Esophagus squamous epithelium (tissue), 5 donors: ENCODE results near the gene ADRA2A. TPM values are rescaled to one million over a fixed set of nuclear protein-coding genes. Genes with fewer than 3 reads are reported as not detected.

Experiments
- DNase-seq: peaks from one replicate; lab custom pipeline; 2025; lab: John Stamatoyannopoulos, UW
- H3K27ac ChIP-seq, 4 donors: fragments of 200-600 bp; sonication (generic); one replicate each; pipeline ENCODE4 v1.5.1; 2016 to 2019; ENCODE audit warnings: mild to moderate bottlenecking in 1 of 4
- H3K27me3 ChIP-seq, 4 donors: fragments of 200-600 bp; sonication (generic); 1 replicate in 3 of 4; 2 replicates in 1 of 4; pipeline versions ENCODE4 v1.5.1 to v1.6.0; 2017 to 2021; ENCODE audit warnings: antibody characterized with exemption in 1 of 4
- H3K36me3 ChIP-seq, 3 donors: fragments of 200-600 bp; sonication (generic); one replicate each; pipeline ENCODE4 v1.5.1; 2016 to 2019
- H3K4me1 ChIP-seq, 3 donors: fragments of 200-600 bp; sonication (generic); one replicate each; pipeline ENCODE4 v1.5.1; 2017 to 2019
- H3K4me3 ChIP-seq, 4 donors: fragments of 200-600 bp; sonication (generic); 1 replicate in 3 of 4; 2 replicates in 1 of 4; pipeline ENCODE4 v1.5.1; 2016 to 2019; ENCODE audit warnings: mild to moderate bottlenecking in 2 of 4, moderate library complexity in 1 of 4
- H3K9me3 ChIP-seq, 3 donors: fragments of 200-600 bp; sonication (generic); one replicate each; pipeline ENCODE4 v1.5.1; 2016 to 2019
- POLR2A ChIP-seq, 4 donors: fragments of 450-650 bp; IDR thresholded peaks; one replicate each; pipeline ENCODE4 v1.6.1; 2017; ENCODE audit warnings: antibody characterized with exemption in 4 of 4, mild to moderate bottlenecking in 4 of 4, moderate library complexity in 3 of 4
- WGBS, 2 donors: methylation state at CpG; one replicate each; pipeline ENCODE4 v1.1.5; 2018; 5-methylcytosine and 5-hydroxymethylcytosine counted together
- intact Hi-C: fragments of 100-400 bp; cut with DNase I; formaldehyde crosslinking; loops from one replicate; pipeline ENCODE4 v1.15.0; 2022
- total RNA-seq, 4 donors: library from RNA; depleted of rRNA; stranded (reverse); fragments of >200 nt; gene quantifications; one replicate each; pipeline ENCODE4 v1.1.0, GENCODE V29; 2016
- TF ChIP-seq, protein P1 (sequence below), 6 experiments: fragments of 450-650 bp in 4 of 6; fragments of 200-600 bp in 2 of 6; sonication (generic) in 2 of 6; IDR thresholded peaks; one replicate each; pipeline ENCODE4 v1.5.1; 2016 to 2019; ENCODE audit warnings: antibody characterized with exemption in 6 of 6, mild to moderate bottlenecking in 4 of 6, moderate library complexity in 4 of 6
- donor health status: DM: yes; HTN: yes; CAD: no.

The ADRA2A gene
- total RNA-seq, 4 donors from 2014 or later = 0.38 to 1.1 (median 0.40) TPM; not detected in 1

DNA sequence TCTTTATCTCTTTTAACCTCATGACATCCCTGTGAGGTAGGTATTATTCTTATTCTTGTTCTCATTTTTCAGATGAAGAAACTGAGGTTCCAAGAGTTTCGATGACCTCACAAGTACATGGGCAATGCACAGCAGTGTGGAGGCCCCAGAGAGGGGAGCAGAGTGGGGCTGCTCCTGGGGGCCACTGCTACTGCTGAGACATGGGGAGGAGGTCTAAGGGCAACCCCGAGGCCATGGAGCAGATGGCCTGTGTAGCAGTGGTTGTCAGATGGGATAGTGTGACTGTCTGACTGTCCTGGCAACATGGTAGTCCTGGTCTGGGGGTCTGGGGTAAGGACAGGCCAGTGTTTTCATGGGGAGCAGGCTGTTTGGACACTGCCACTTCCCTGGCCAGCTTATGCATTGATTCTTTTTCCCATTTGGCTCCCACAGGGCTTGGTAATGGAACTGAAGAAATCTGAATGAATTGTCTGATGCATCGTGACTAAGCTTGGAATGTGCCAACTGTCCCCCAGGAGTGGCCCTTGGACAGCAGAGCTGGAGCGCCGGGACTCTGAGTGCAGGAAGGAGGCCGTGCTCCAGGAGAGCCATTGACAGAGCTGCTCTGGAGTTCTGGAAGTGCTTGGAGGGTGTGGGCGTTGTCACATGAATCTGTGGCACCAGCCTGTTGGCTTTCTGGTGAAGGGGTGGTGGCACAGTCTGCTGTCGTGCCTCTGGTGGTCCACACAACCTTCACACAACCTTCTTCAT lies 40.9 kb downstream of the ADRA2A start:
- no peaks in the 10 kb centered on the region for H3K9me3 ChIP-seq
- TF ChIP-seq, protein P1, sequence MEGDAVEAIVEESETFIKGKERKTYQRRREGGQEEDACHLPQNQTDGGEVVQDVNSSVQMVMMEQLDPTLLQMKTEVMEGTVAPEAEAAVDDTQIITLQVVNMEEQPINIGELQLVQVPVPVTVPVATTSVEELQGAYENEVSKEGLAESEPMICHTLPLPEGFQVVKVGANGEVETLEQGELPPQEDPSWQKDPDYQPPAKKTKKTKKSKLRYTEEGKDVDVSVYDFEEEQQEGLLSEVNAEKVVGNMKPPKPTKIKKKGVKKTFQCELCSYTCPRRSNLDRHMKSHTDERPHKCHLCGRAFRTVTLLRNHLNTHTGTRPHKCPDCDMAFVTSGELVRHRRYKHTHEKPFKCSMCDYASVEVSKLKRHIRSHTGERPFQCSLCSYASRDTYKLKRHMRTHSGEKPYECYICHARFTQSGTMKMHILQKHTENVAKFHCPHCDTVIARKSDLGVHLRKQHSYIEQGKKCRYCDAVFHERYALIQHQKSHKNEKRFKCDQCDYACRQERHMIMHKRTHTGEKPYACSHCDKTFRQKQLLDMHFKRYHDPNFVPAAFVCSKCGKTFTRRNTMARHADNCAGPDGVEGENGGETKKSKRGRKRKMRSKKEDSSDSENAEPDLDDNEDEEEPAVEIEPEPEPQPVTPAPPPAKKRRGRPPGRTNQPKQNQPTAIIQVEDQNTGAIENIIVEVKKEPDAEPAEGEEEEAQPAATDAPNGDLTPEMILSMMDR (IDR thresholded peaks at IDR 0.05) = no peak
- no peak for TF ChIP-seq POLR2A (IDR thresholded peaks at IDR 0.05)
- intact Hi-C loops = no loop called here
- H3K36me3 ChIP-seq = no peaks in the 10 kb centered on the region
- no peak for DNase-seq
- no peaks in the 10 kb centered on the region for H3K4me1 ChIP-seq
- no peak overlapping the region for H3K27ac ChIP-seq
- H3K27me3 ChIP-seq = no peaks in the 10 kb centered on the region
- no peak overlapping the region for H3K4me3 ChIP-seq
- WGBS, 2 donors = 78 to 80% methylated on average over 4 to 5 of the region's 8 CpGs

DNA sequence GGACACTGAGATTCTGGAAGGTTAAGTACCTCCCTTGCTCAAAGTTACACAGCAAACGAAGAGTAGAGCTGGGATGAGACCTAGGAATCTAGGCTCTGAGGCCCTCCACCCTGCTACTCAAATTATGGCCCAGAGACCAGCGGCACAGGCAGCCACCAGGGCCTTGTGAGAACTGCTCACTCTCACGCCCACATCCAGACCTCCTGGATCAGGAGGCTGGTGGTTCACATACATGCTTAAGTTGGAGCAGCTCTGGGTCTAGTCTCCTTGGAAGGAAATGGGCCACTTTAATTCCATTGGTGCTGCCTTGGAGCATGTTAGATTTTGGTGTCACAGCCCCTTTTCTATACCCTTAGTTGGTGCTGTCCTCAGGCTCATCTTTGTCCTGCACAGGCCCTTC lies 41.9 kb downstream of the ADRA2A start:
- Histone ChIP-seq H3K36me3 (no peaks in the 10 kb centered on the region), H3K27me3 (no peaks in the 10 kb centered on the region), H3K9me3 (no peaks in the 10 kb centered on the region), H3K4me1 (no peaks in the 10 kb centered on the region), H3K4me3 (no peak overlapping the region), H3K27ac (no peak overlapping the region)
- intact Hi-C loops = no loop called here
- WGBS, 2 donors = 44 to 73% methylated on average over 2 to 3 of the region's 3 CpGs
- no peak for TF ChIP-seq POLR2A (IDR thresholded peaks at IDR 0.05)
- TF ChIP-seq, protein P1 (IDR thresholded peaks at IDR 0.05) = no peak
- DNase-seq = no peak

DNA sequence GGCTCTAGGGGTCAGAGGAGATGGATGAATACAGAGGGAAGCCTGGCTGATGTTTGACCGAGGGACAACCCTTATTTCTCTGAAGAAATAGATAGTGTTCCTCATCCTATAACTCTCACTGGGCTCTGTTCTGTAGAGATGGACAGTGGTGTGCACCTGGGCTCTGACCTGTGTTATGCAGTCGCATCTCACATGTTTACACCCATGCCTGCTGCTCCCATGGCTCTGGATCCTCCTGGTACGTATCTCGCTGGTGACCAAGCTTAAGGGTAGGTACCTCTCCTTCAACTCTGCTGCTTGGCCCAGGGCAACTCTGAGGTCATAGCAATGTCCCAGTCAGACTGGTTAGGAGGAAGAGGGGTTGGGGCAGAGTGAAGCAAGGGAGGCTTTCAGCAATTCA lies 42.8 kb downstream of the ADRA2A start:
- TF ChIP-seq POLR2A (IDR thresholded peaks at IDR 0.05) = no peak
- TF ChIP-seq, protein P1 (IDR thresholded peaks at IDR 0.05) = no peak
- H3K9me3 ChIP-seq = no peaks in the 10 kb centered on the region
- 90 to 97% methylated on average over 3 to 4 of the region's 4 CpGs for WGBS, 2 donors
- no peaks in the 10 kb centered on the region for H3K36me3 ChIP-seq
- no peak overlapping the region for H3K4me3 ChIP-seq
- intact Hi-C loops = no loop called here
- H3K27me3 ChIP-seq = no peaks in the 10 kb centered on the region
- DNase-seq = no peak
- no peak overlapping the region for H3K27ac ChIP-seq
- no peaks in the 10 kb centered on the region for H3K4me1 ChIP-seq

DNA sequence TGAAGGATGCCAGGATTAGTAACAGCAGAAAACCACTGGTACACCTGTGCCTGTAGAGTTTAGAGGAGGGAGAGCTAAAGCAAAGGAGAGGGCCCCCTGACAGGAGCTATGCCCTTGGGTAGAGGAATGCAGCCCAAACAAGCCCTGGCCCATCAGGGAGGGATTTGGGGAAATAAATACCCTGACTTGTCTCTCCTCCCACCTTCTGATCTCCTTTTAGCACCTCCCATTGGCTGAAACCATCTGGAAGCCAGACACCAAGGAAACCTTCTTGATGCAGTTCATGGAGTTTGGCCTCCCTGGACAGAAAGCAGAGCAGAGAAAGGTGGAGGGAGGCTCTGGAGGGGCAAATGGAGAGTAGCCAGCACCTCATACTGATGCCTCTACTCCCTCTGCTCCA lies 45.3 kb downstream of the ADRA2A start:
- intact Hi-C loops = no loop called here
- no peak for TF ChIP-seq POLR2A (IDR thresholded peaks at IDR 0.05)
- TF ChIP-seq, protein P1 (IDR thresholded peaks at IDR 0.05) = no peak
- H3K4me3 ChIP-seq = no peak overlapping the region
- no peak overlapping the region for H3K27ac ChIP-seq
- no peaks in the 10 kb centered on the region for H3K36me3 ChIP-seq
- DNase-seq = no peak
- H3K27me3 ChIP-seq = no peaks in the 10 kb centered on the region
- no peaks in the 10 kb centered on the region for H3K9me3 ChIP-seq
- no peaks in the 10 kb centered on the region for H3K4me1 ChIP-seq

DNA sequence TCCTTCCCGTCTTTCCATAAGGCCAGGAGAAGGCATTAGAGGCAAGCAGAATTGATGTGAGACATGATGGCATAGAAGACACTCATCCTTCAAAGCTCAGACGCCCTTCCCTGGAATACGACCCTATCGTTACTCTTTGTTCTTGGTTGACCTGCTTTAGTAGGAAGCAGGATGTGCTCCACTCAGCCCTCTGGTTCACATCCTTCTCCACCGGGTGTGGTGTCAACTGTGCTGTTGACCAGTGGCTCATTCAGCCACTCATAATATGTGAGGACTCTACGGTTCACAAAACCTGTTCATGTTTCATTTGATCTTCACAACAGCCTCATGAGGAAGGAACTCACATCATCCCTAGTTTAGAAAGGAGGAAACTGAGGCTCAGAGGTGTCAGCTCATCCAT lies 47.1 kb downstream of the ADRA2A start:
- H3K27me3 ChIP-seq = no peaks in the 10 kb centered on the region
- WGBS, 2 donors = 83% methylated on average over 5 to 6 of the region's 6 CpGs
- H3K4me3 ChIP-seq = no peak overlapping the region
- H3K4me1 ChIP-seq = peaks cover 0 to 3% (median 0%) of the 10 kb centered on the region in 3 donors
- DNase-seq = no peak
- no peaks in the 10 kb centered on the region for H3K9me3 ChIP-seq
- intact Hi-C loops = no loop called here
- no peak overlapping the region for H3K27ac ChIP-seq
- TF ChIP-seq, protein P1 (IDR thresholded peaks at IDR 0.05) = no peak
- TF ChIP-seq POLR2A (IDR thresholded peaks at IDR 0.05) = no peak
- no peaks in the 10 kb centered on the region for H3K36me3 ChIP-seq
